Measurements from ENCODE around the gene SPACA6. TPM values are rescaled to one million over a fixed set of nuclear protein-coding genes. Genes with fewer than 3 reads are reported as not detected.
A peak's percentile ranks its signal among the peaks of the same experiment; 100 is the strongest.

The SPACA6 gene
- polyA plus RNA-seq, 1 donor (not counting 4 experiments of a cell fraction or from before 2014, with no cell fraction given): 4.3 TPM

DNA sequence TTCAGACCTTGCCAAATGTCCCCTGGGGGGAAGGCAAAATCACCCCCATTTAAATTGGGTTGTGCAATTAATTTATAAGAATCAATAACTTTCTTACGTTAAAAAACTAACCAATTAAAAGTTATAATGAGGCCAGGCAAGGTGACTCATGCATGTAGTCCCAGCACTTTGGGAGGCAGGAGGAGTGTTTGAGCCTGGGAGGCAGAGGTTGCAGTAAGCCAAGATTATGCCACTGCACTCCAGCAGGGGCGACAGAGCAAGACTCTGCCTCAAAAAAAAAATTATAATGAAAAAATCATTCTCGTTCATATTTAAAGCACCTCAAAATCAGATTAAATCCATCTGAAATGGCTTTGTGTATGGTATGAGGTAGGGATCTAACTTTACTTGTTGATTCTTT lies 28.1 kb upstream of the SPACA6 start:
- Histone ChIP-seq H3K4me3 (ENCODE audit: control insufficient read depth in 2 of 3, extremely low read depth in 1 of 3, insufficient read depth in 2 of 3, low read depth in 1 of 3, low read length in 3 of 3) (no peak overlapping the region), H3K4me2 (ENCODE audit: control insufficient read depth, extremely low read depth, insufficient read depth, low read depth, low read length) (no peak overlapping the region), H3K36me3 (ENCODE audit: control insufficient read depth in 2 of 2, extremely low read depth in 1 of 2, insufficient read depth in 2 of 2, low read length in 2 of 2) (no peaks in the 10 kb centered on the region), H3K27ac (ENCODE audit: control insufficient read depth, insufficient read depth, low read length) (no peak overlapping the region), H3K79me2 (ENCODE audit: control insufficient read depth, insufficient read depth, low read length) (no peaks in the 10 kb centered on the region), H3K27me3 (ENCODE audit: control insufficient read depth, extremely low read depth, insufficient read depth, low read length) (no peaks in the 10 kb centered on the region), H3K9me1 (ENCODE audit: control insufficient read depth, extremely low read depth, insufficient read depth, low read length) (no peaks in the 10 kb centered on the region), H3K9me3 (ENCODE audit: control insufficient read depth, low read depth, low read length) (no peaks in the 10 kb centered on the region), H3K4me1 (ENCODE audit: control insufficient read depth, extremely low read depth, insufficient read depth, low read length) (no peaks in the 10 kb centered on the region), H4K20me1 (ENCODE audit: control insufficient read depth, extremely low read depth, insufficient read depth, low read length) (no peaks in the 10 kb centered on the region), H2AFZ (ENCODE audit: control insufficient read depth, low read length) (no peak overlapping the region), H3K9ac (ENCODE audit: control insufficient read depth, extremely low read depth, insufficient read depth, low read length) (no peak overlapping the region)
- DNase-seq (ENCODE audit: low read depth, low spot score): no peak
- TF ChIP-seq, protein P1, sequence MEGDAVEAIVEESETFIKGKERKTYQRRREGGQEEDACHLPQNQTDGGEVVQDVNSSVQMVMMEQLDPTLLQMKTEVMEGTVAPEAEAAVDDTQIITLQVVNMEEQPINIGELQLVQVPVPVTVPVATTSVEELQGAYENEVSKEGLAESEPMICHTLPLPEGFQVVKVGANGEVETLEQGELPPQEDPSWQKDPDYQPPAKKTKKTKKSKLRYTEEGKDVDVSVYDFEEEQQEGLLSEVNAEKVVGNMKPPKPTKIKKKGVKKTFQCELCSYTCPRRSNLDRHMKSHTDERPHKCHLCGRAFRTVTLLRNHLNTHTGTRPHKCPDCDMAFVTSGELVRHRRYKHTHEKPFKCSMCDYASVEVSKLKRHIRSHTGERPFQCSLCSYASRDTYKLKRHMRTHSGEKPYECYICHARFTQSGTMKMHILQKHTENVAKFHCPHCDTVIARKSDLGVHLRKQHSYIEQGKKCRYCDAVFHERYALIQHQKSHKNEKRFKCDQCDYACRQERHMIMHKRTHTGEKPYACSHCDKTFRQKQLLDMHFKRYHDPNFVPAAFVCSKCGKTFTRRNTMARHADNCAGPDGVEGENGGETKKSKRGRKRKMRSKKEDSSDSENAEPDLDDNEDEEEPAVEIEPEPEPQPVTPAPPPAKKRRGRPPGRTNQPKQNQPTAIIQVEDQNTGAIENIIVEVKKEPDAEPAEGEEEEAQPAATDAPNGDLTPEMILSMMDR (optimal IDR thresholded peaks at IDR 0.05 in 1 of 3, IDR thresholded peaks at IDR 0.05 in 1 of 3, conservative IDR thresholded peaks at IDR 0.05 in 1 of 3; ENCODE audit: extremely low read depth in 1 of 3, insufficient read depth in 2 of 3, low read length in 3 of 3): peak; percentile 12 to 73 (median 53)
- no peak for TF ChIP-seq EZH2 (IDR thresholded peaks at IDR 0.05; ENCODE audit: low read length)
- no peak for FAIRE-seq
- dilution Hi-C loops (cut with MboI; ENCODE audit: extremely low pct_ligation_motif_present, low sequenced_read_pairs): no loop called here

DNA sequence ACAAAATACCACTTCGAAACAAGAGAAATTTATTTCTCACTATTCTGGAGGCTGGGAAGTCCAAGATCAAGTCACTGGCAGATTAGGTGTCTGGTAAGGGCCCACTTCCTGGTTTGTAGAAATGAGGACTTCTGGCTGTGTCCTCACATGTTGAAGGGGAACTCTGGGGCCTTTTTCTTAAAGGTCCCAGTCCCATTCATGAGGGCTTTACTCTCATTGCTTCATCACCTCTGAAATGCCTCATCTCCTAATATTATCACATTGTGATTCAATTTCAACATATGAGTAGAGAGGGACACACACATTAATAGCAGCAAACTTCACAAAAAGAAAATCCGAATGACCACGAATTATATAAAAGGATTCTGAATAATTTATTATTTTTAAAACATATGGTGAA lies 24.9 kb upstream of the SPACA6 start:
- DNase-seq (ENCODE audit: low read depth, low spot score) (no peak), FAIRE-seq (no peak)
- Histone ChIP-seq H4K20me1 (ENCODE audit: control insufficient read depth, extremely low read depth, insufficient read depth, low read length) (no peaks in the 10 kb centered on the region), H3K27ac (ENCODE audit: control insufficient read depth, insufficient read depth, low read length) (no peak overlapping the region), H3K9me1 (ENCODE audit: control insufficient read depth, extremely low read depth, insufficient read depth, low read length) (no peaks in the 10 kb centered on the region), H3K9me3 (ENCODE audit: control insufficient read depth, low read depth, low read length) (no peaks in the 10 kb centered on the region), H3K27me3 (ENCODE audit: control insufficient read depth, extremely low read depth, insufficient read depth, low read length) (no peaks in the 10 kb centered on the region), H3K4me1 (ENCODE audit: control insufficient read depth, extremely low read depth, insufficient read depth, low read length) (no peaks in the 10 kb centered on the region), H3K4me3 (ENCODE audit: control insufficient read depth in 2 of 3, extremely low read depth in 1 of 3, insufficient read depth in 2 of 3, low read depth in 1 of 3, low read length in 3 of 3) (no peak overlapping the region), H3K79me2 (ENCODE audit: control insufficient read depth, insufficient read depth, low read length) (no peaks in the 10 kb centered on the region), H3K36me3 (ENCODE audit: control insufficient read depth in 2 of 2, extremely low read depth in 1 of 2, insufficient read depth in 2 of 2, low read length in 2 of 2) (no peaks in the 10 kb centered on the region), H3K4me2 (ENCODE audit: control insufficient read depth, extremely low read depth, insufficient read depth, low read depth, low read length) (no peak overlapping the region), H2AFZ (ENCODE audit: control insufficient read depth, low read length) (no peak overlapping the region), H3K9ac (ENCODE audit: control insufficient read depth, extremely low read depth, insufficient read depth, low read length) (no peak overlapping the region)
- dilution Hi-C loops (cut with MboI; ENCODE audit: extremely low pct_ligation_motif_present, low sequenced_read_pairs): no loop called here
- TF ChIP-seq EZH2 (IDR thresholded peaks at IDR 0.05; ENCODE audit: low read length): no peak
- TF ChIP-seq, protein P1 (optimal IDR thresholded peaks at IDR 0.05 in 1 of 3, IDR thresholded peaks at IDR 0.05 in 1 of 3, conservative IDR thresholded peaks at IDR 0.05 in 1 of 3; ENCODE audit: extremely low read depth in 1 of 3, insufficient read depth in 2 of 3, low read length in 3 of 3): no peak

Data from keratinocyte (primary cell).